ENCODE measurements around the gene MAP1LC3A. TPM values are rescaled to one million over a fixed set of nuclear protein-coding genes. Genes with fewer than 3 reads are reported as not detected.

MAP1LC3A gene
- total and polyA plus RNA-seq, 3 experiments from 2014 or later = 1.5 to 8.5 (median 1.7) TPM

GRCh38 chr20:34538671-34539123 is 19.8 kb upstream of the MAP1LC3A start:
- peaks cover 13% of the 10 kb centered on the region for H3K4me1 ChIP-seq (ENCODE audit: insufficient read depth, low read length)
- no peaks in the 10 kb centered on the region for H3K27me3 ChIP-seq (ENCODE audit: insufficient read depth, low read length, poor library complexity, severe bottlenecking)
- no peak overlapping the region for H3K4me3 ChIP-seq (ENCODE audit: low read length)
- DNase-seq = peak; percentile 25 to 69 (median 38)
- H3K9me3 ChIP-seq (ENCODE audit: low read length) = no peaks in the 10 kb centered on the region
- Mint-ChIP-seq H3K36me3 (peaks cover 0 to 69% (median 24%) of the 10 kb centered on the region in 3 donors), H3K9me3 (no peaks in the 10 kb centered on the region), H3K27ac (peak overlapping the region in 6 of 8 donors; percentile 56 to 80 (median 69)), H3K4me3 (no peak overlapping the region), H3K27me3 (no peaks in the 10 kb centered on the region), H3K4me1 (peaks cover 18 to 38% (median 25%) of the 10 kb centered on the region in 3 donors)
- CTCF ChIA-PET = interaction anchor here (0.9 to 2.8 kb wide), 9 partner anchors 9 to 231 kb away, joined by 3 to 20 read pairs (median 4); partner anchors contain the start of gene DYNLRB1
- no peak overlapping the region for H3K27ac ChIP-seq (ENCODE audit: low read depth, low read length)
- POLR2A ChIA-PET = interaction anchor here (0.6 kb wide), 1 partner anchor 38 kb away, joined by 3 read pairs; no protein-coding TSS in a partner anchor
- peaks cover 37% of the 10 kb centered on the region for H3K36me3 ChIP-seq (ENCODE audit: insufficient read depth, low read length)

GRCh38 chr20:34539756-34540155 is 18.8 kb upstream of the MAP1LC3A start:
- POLR2A ChIA-PET = no interaction called here
- H3K4me3 ChIP-seq (ENCODE audit: low read length) = no peak overlapping the region
- H3K9me3 ChIP-seq (ENCODE audit: low read length) = no peaks in the 10 kb centered on the region
- CTCF ChIA-PET = interaction anchor here (0.7 to 2.0 kb wide), 5 partner anchors 10 to 230 kb away, joined by 3 to 9 read pairs (median 4); no protein-coding TSS in a partner anchor
- no peak for DNase-seq
- peaks cover 20 to 48% (median 35%) of the 10 kb centered on the region in 3 donors for H3K4me1 Mint-ChIP-seq
- no peaks in the 10 kb centered on the region for H3K27me3 Mint-ChIP-seq
- no peaks in the 10 kb centered on the region for H3K27me3 ChIP-seq (ENCODE audit: insufficient read depth, low read length, poor library complexity, severe bottlenecking)
- H3K4me3 Mint-ChIP-seq = no peak overlapping the region
- peaks cover 31% of the 10 kb centered on the region for H3K36me3 ChIP-seq (ENCODE audit: insufficient read depth, low read length)
- peaks cover 0 to 61% (median 23%) of the 10 kb centered on the region in 3 donors for H3K36me3 Mint-ChIP-seq
- no peak overlapping the region for H3K27ac ChIP-seq (ENCODE audit: low read depth, low read length)
- H3K4me1 ChIP-seq (ENCODE audit: insufficient read depth, low read length) = peaks cover 13% of the 10 kb centered on the region
- no peaks in the 10 kb centered on the region for H3K9me3 Mint-ChIP-seq
- H3K27ac Mint-ChIP-seq = peak overlapping the region in 4 of 8 donors; percentile 43 to 90 (median 76)

DNA sequence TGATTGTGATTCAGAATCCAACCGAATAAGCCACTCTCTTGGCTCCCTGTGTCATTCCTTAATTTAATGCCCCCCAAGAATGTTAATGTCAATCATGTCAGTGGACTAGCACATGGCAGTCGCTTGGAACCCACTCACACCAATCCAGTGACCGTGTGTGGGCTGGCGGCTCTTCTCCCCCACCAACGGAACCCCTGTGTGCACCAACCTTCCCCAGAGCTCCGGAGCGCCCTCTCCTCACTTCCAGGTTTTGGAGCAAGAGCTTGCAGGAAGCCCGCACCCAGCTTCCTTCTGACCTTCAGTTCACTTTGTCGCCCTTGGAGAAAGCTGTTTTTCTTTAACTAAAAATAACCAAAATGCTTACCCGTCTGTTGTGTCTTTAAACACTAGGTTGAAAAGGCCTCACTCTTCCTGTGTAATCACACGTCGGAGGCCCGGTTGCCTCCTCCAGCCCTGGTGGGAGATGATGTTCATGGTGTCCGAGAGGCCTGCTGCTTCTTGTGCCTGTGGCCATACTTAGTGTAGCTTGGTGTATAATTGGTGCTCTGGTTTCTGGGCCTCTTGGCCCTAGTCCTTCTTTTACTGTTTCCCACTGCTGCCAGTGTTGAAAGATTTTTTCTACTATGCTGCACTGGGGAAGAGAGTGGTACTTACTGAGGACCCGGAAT is 17.8 kb upstream of the MAP1LC3A start:
- DNase-seq = no peak
- Mint-ChIP-seq H3K36me3 (peaks cover 0 to 51% (median 18%) of the 10 kb centered on the region in 3 donors), H3K9me3 (no peaks in the 10 kb centered on the region), H3K27me3 (peaks cover 0 to 2% of the 10 kb centered on the region in 2 donors), H3K4me3 (peak overlapping the region in 6 of 7 donors; percentile 42 to 75 (median 60)), H3K4me1 (peaks cover 21 to 49% (median 36%) of the 10 kb centered on the region in 3 donors), H3K27ac (peak overlapping the region; percentile 50 to 97 (median 93))
- Histone ChIP-seq H3K4me3 (ENCODE audit: low read length) (no peak overlapping the region), H3K4me1 (ENCODE audit: insufficient read depth, low read length) (peaks cover 13% of the 10 kb centered on the region), H3K36me3 (ENCODE audit: insufficient read depth, low read length) (peaks cover 21% of the 10 kb centered on the region), H3K9me3 (ENCODE audit: low read length) (no peaks in the 10 kb centered on the region), H3K27me3 (ENCODE audit: insufficient read depth, low read length, poor library complexity, severe bottlenecking) (no peaks in the 10 kb centered on the region), H3K27ac (ENCODE audit: low read depth, low read length) (peak overlapping the region; percentile 48)
- POLR2A ChIA-PET = no interaction called here
- CTCF ChIA-PET = interaction anchor here (0.8 to 2.0 kb wide), 5 partner anchors 21 to 229 kb away, joined by 3 to 4 read pairs (median 3); no protein-coding TSS in a partner anchor

- Mint-ChIP-seq H3K27ac (peak overlapping the region; percentile 50 to 97 (median 93)), H3K27me3 (peaks cover 0 to 2% of the 10 kb centered on the region in 2 donors), H3K36me3 (peaks cover 0 to 45% (median 18%) of the 10 kb centered on the region in 3 donors), H3K4me3 (peak overlapping the region in 6 of 7 donors; percentile 13 to 75 (median 60)), H3K9me3 (no peaks in the 10 kb centered on the region), H3K4me1 (peaks cover 21 to 49% (median 36%) of the 10 kb centered on the region in 3 donors)
- peak in 2 of 5 donors; percentile 21 to 30 for DNase-seq
- ChIA-PET POLR2A (no interaction called here), CTCF (interaction anchor here (0.8 to 2.0 kb wide), 4 partner anchors 21 to 228 kb away, joined by 3 to 4 read pairs (median 3); no protein-coding TSS in a partner anchor)
- H3K4me3 ChIP-seq (ENCODE audit: low read length) = no peak overlapping the region
- H3K9me3 ChIP-seq (ENCODE audit: low read length) = no peaks in the 10 kb centered on the region
- H3K4me1 ChIP-seq (ENCODE audit: insufficient read depth, low read length) = peaks cover 13% of the 10 kb centered on the region
- peak overlapping the region; percentile 48 for H3K27ac ChIP-seq (ENCODE audit: low read depth, low read length)
- no peaks in the 10 kb centered on the region for H3K27me3 ChIP-seq (ENCODE audit: insufficient read depth, low read length, poor library complexity, severe bottlenecking)
- peaks cover 17% of the 10 kb centered on the region for H3K36me3 ChIP-seq (ENCODE audit: insufficient read depth, low read length)
Observed at GRCh38 chr20:34541264-34541901, 17.1 kb upstream of the MAP1LC3A start.

- Mint-ChIP-seq H3K36me3 (peaks cover 0 to 41% (median 18%) of the 10 kb centered on the region in 3 donors), H3K9me3 (no peaks in the 10 kb centered on the region), H3K4me1 (peaks cover 21 to 49% (median 36%) of the 10 kb centered on the region in 3 donors), H3K27me3 (peaks cover 0 to 2% of the 10 kb centered on the region in 2 donors), H3K4me3 (peak overlapping the region in 2 of 7 donors; percentile 19 to 50), H3K27ac (peak overlapping the region; percentile 38 to 97 (median 91))
- H3K9me3 ChIP-seq (ENCODE audit: low read length) = no peaks in the 10 kb centered on the region
- H3K27me3 ChIP-seq (ENCODE audit: insufficient read depth, low read length, poor library complexity, severe bottlenecking) = no peaks in the 10 kb centered on the region
- H3K4me3 ChIP-seq (ENCODE audit: low read length) = no peak overlapping the region
- peaks cover 13% of the 10 kb centered on the region for H3K4me1 ChIP-seq (ENCODE audit: insufficient read depth, low read length)
- H3K27ac ChIP-seq (ENCODE audit: low read depth, low read length) = peak overlapping the region; percentile 48
- POLR2A ChIA-PET = no interaction called here
- CTCF ChIA-PET = interaction anchor here (1.1 kb wide), 1 partner anchor 166 kb away, joined by 3 read pairs; no protein-coding TSS in a partner anchor
- no peak for DNase-seq
- peaks cover 14% of the 10 kb centered on the region for H3K36me3 ChIP-seq (ENCODE audit: insufficient read depth, low read length)
Observed at GRCh38 chr20:34541917-34542316, 16.6 kb upstream of the MAP1LC3A start.

GRCh38 chr20:34542439-34542838 is 16.1 kb upstream of the MAP1LC3A start:
- Histone ChIP-seq H3K4me3 (ENCODE audit: low read length) (no peak overlapping the region), H3K9me3 (ENCODE audit: low read length) (no peaks in the 10 kb centered on the region), H3K27ac (ENCODE audit: low read depth, low read length) (no peak overlapping the region), H3K4me1 (ENCODE audit: insufficient read depth, low read length) (peaks cover 13% of the 10 kb centered on the region), H3K36me3 (ENCODE audit: insufficient read depth, low read length) (peaks cover 10% of the 10 kb centered on the region), H3K27me3 (ENCODE audit: insufficient read depth, low read length, poor library complexity, severe bottlenecking) (no peaks in the 10 kb centered on the region)
- POLR2A ChIA-PET = no interaction called here
- CTCF ChIA-PET = no interaction called here
- peaks cover 0 to 36% (median 15%) of the 10 kb centered on the region in 3 donors for H3K36me3 Mint-ChIP-seq
- peak overlapping the region in 4 of 8 donors; percentile 42 to 94 (median 93) for H3K27ac Mint-ChIP-seq
- DNase-seq = no peak
- peaks cover 18 to 45% (median 36%) of the 10 kb centered on the region in 3 donors for H3K4me1 Mint-ChIP-seq
- H3K4me3 Mint-ChIP-seq = no peak overlapping the region
- no peaks in the 10 kb centered on the region for H3K9me3 Mint-ChIP-seq
- H3K27me3 Mint-ChIP-seq = peaks cover 0 to 2% of the 10 kb centered on the region in 2 donors

DNA sequence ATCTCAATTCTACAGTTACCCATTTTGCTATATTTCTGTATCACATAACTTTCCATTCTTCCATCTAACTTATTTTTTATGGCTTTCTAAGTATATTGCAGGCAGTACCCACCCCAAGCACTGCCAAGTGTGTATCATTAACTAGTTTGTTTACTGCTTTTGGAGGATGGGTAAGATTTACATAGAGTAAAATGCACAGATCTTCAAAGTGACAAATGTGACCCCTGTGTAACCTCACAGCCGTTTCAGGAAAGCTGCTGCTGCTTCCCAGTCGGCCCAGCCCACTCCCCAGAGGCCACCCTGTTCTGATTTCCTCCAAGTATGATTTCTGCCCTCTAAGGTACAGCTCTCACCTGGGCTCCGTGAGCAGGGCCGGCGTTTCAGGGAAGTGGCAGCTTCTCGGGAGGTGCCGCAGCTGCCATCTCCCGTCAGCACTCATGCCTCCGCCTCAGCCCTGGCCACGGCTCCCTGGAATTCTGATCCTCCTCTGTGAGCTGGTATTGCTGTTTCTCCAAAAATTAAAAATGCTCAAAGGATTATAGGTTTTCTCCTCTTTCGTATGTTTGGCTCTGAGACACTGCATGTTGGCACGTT is 15.0 kb upstream of the MAP1LC3A start:
- Mint-ChIP-seq H3K36me3 (peaks cover 0 to 30% (median 15%) of the 10 kb centered on the region in 3 donors), H3K27me3 (peaks cover 0 to 2% of the 10 kb centered on the region in 2 donors)
- CTCF ChIA-PET = interaction anchor here (1.0 to 2.5 kb wide), 3 partner anchors 28 to 226 kb away, joined by 3 to 7 read pairs (median 4); partner anchors contain the start of gene DYNLRB1

More for the DNA sequence above, 15.0 kb upstream of the MAP1LC3A start:
- Histone ChIP-seq H3K27me3 (ENCODE audit: insufficient read depth, low read length, poor library complexity, severe bottlenecking) (no peaks in the 10 kb centered on the region), H3K27ac (ENCODE audit: low read depth, low read length) (no peak overlapping the region), H3K36me3 (ENCODE audit: insufficient read depth, low read length) (peaks cover 10% of the 10 kb centered on the region), H3K9me3 (ENCODE audit: low read length) (no peaks in the 10 kb centered on the region), H3K4me1 (ENCODE audit: insufficient read depth, low read length) (peaks cover 13% of the 10 kb centered on the region), H3K4me3 (ENCODE audit: low read length) (no peak overlapping the region)
- Mint-ChIP-seq H3K4me1 (peaks cover 18 to 43% (median 36%) of the 10 kb centered on the region in 3 donors), H3K9me3 (no peaks in the 10 kb centered on the region), H3K4me3 (peak overlapping the region in 1 of 7 donors; percentile 55), H3K27ac (peak overlapping the region in 4 of 8 donors; percentile 14 to 83 (median 77))
- no peak for DNase-seq
- POLR2A ChIA-PET = no interaction called here
